GM23338 (cell line): Measurements from ENCODE around the gene ANKHD1. TPM values are rescaled to one million over a fixed set of nuclear protein-coding genes. Genes with fewer than 3 reads are reported as not detected.

Experiments used
- ATAC-seq: fragments of 200-7000 bp; cut with Tn5 transposase; 3 replicates; pipeline ENCODE4 v1.9.1; 2020
- DNase-seq: peaks from one replicate; pipeline ENCODE4 v3.0.0-alpha.2; 2015; ENCODE audit warnings: low spot score
- H2AFZ ChIP-seq: fragments of 200-600 bp; sonication (generic); 2 replicates; pipeline ENCODE4 v1.8.0; 2016; ENCODE audit warnings: antibody characterized with exemption, mild to moderate bottlenecking, moderate library complexity
- H3F3A ChIP-seq: fragments of 200-600 bp; sonication (generic); replicated peaks from 2 replicates; pipeline ENCODE4 v1.8.0; 2017; ENCODE audit warnings: antibody characterized with exemption, mixed run types, low read depth
- H3K27ac ChIP-seq: fragments of 200-600 bp; sonication (generic); 2 replicates; pipeline ENCODE4 v1.6.1; 2016; ENCODE audit warnings: low read depth
- H3K27me3 ChIP-seq: fragments of 200-600 bp; sonication (generic); 2 replicates; pipeline ENCODE4 v1.8.0; 2016; ENCODE audit warnings: mild to moderate bottlenecking, mixed run types, moderate library complexity; ENCODE audit not compliant: insufficient read depth
- H3K36me3 ChIP-seq: fragments of 200-600 bp; sonication (generic); 2 replicates; pipeline ENCODE4 v1.8.0; 2016; ENCODE audit warnings: mild to moderate bottlenecking; ENCODE audit not compliant: insufficient read depth
- H3K4me1 ChIP-seq: fragments of 200-600 bp; sonication (generic); 2 replicates; pipeline ENCODE4 v1.8.0; 2016; ENCODE audit warnings: mild to moderate bottlenecking, moderate library complexity; ENCODE audit not compliant: insufficient read depth
- H3K4me2 ChIP-seq: fragments of 200-600 bp; sonication (generic); 2 replicates; pipeline ENCODE4 v1.7.1; 2017; ENCODE audit warnings: mixed run types
- H3K4me3 ChIP-seq: fragments of 200-600 bp; sonication (generic); 2 replicates; pipeline ENCODE4 v1.6.1; 2016; ENCODE audit warnings: mixed run types
- H3K79me2 ChIP-seq: fragments of 200-600 bp; sonication (generic); replicated peaks from 2 replicates; pipeline ENCODE4 v1.8.0; 2017; ENCODE audit warnings: mild to moderate bottlenecking; ENCODE audit not compliant: insufficient read depth
- H3K9me2 ChIP-seq: fragments of 200-600 bp; sonication (generic); 2 replicates; pipeline ENCODE4 v1.8.0; 2017; ENCODE audit not compliant: insufficient read depth
- H4K20me1 ChIP-seq: fragments of 200-600 bp; sonication (generic); replicated peaks from 2 replicates; pipeline ENCODE4 v1.8.0; 2017; ENCODE audit warnings: mild to moderate bottlenecking; ENCODE audit not compliant: insufficient read depth
- H3K27ac Mint-ChIP-seq: 2 replicates; pipeline ENCODE4 v1.8.0; 2020; ENCODE audit warnings: inconsistent platforms, mild to moderate bottlenecking, moderate library complexity, mixed read lengths
- H3K27me3 Mint-ChIP-seq: 3 replicates; pipeline ENCODE4 v1.8.0; 2022; ENCODE audit warnings: low read depth, mild to moderate bottlenecking, moderate library complexity, mixed read lengths, inconsistent platforms; ENCODE audit not compliant: insufficient read depth, poor library complexity
- H3K36me3 Mint-ChIP-seq: 3 replicates; pipeline ENCODE4 v1.8.0; 2021; ENCODE audit warnings: low read depth, mild to moderate bottlenecking, inconsistent platforms, moderate library complexity, mixed read lengths
- H3K4me1 Mint-ChIP-seq: 3 replicates; pipeline ENCODE4 v1.8.0; 2020; ENCODE audit warnings: mild to moderate bottlenecking, inconsistent platforms, mixed read lengths
- H3K4me3 Mint-ChIP-seq: 3 replicates; pipeline ENCODE4 v1.8.0; 2021; ENCODE audit warnings: moderate library complexity, mild to moderate bottlenecking, inconsistent platforms, mixed read lengths
- H3K9me3 Mint-ChIP-seq: 3 replicates; pipeline ENCODE4 v1.8.0; 2020; ENCODE audit warnings: moderate library complexity, mild to moderate bottlenecking, inconsistent platforms, mixed read lengths
- CREB1 ChIP-seq: fragments of 250-450 bp; sonication (Bioruptor Pico); IDR thresholded peaks from 2 replicates; pipeline ENCODE4 v1.5.0; 2020; ENCODE audit warnings: low read depth, mild to moderate bottlenecking, moderate library complexity
- ETS1 ChIP-seq: IDR thresholded peaks from 2 replicates; pipeline ENCODE4 v1.6.1; 2016; ENCODE audit warnings: antibody characterized with exemption
- EZH2 ChIP-seq: fragments of 200-600 bp; sonication (generic); IDR thresholded peaks from one replicate; pipeline ENCODE4 v1.8.0; 2017; ENCODE audit warnings: antibody characterized with exemption, mild to moderate bottlenecking, low read depth; ENCODE audit not compliant: unreplicated experiment
- EZH2phosphoT487 ChIP-seq: fragments of 200-600 bp; sonication (generic); IDR thresholded peaks from one replicate; pipeline ENCODE4 v1.8.1; 2018; ENCODE audit warnings: antibody characterized with exemption; ENCODE audit not compliant: unreplicated experiment
- JUNB ChIP-seq: IDR thresholded peaks from one replicate; pipeline ENCODE4 v1.6.1; 2016; ENCODE audit warnings: antibody characterized with exemption; ENCODE audit not compliant: unreplicated experiment
- REST ChIP-seq: IDR thresholded peaks from one replicate; pipeline ENCODE4 v1.6.1; 2018; ENCODE audit warnings: antibody characterized with exemption; ENCODE audit not compliant: unreplicated experiment
- ZNF114 ChIP-seq: fragments of 250-450 bp; sonication (Bioruptor Pico); IDR thresholded peaks from 2 replicates; pipeline ENCODE4 v1.5.0; 2020; ENCODE audit warnings: mild to moderate bottlenecking, moderate library complexity
- ZNF462 ChIP-seq: fragments of 250-450 bp; sonication (Bioruptor Pico); IDR thresholded peaks from 2 replicates; pipeline ENCODE4 v1.5.0; 2020; ENCODE audit warnings: mild to moderate bottlenecking, moderate library complexity
- polyA plus RNA-seq: library from polyadenylated mRNA; unstranded; fragments of >200 nt; fragmentation: Nextera tagmentation; extraction: Ambion mirVana; gene quantifications from 2 replicates; pipeline ENCODE4 v1.2.1, GENCODE V29; 2016
- total RNA-seq: library from RNA; depleted of rRNA; stranded (reverse); fragments of >200 nt; shearing (Covaris generic); gene quantifications from 2 replicates; pipeline ENCODE4 v1.2.3, GENCODE V29; 2014

Gene ANKHD1
- total and polyA plus RNA-seq, 2 experiments from 2014 or later = 73.0 to 119 TPM

DNA sequence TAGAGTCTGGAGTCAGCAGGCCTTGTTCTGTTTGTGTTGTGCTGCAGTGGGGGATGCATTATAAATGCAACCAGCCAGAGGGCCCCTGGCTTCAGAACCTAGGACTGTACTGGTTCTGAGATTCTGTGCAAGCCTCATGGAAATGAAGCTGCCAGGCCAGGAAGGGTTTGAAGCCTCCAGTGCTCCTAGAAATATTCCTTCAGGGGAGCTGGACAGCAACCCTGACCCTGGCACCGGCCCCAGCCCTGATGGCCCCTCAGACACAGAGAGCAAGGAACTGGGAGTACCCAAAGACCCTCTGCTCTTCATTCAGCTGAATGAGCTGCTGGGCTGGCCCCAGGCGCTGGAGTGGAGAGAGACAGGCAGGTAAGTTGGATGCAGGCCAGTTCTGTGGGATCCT lies 41.5 kb upstream of the ANKHD1 start, which contains the start of gene SLC4A9 (continued):
- TF ChIP-seq REST (no peak), ZNF114 (no peak), EZH2 (no peak)

DNA sequence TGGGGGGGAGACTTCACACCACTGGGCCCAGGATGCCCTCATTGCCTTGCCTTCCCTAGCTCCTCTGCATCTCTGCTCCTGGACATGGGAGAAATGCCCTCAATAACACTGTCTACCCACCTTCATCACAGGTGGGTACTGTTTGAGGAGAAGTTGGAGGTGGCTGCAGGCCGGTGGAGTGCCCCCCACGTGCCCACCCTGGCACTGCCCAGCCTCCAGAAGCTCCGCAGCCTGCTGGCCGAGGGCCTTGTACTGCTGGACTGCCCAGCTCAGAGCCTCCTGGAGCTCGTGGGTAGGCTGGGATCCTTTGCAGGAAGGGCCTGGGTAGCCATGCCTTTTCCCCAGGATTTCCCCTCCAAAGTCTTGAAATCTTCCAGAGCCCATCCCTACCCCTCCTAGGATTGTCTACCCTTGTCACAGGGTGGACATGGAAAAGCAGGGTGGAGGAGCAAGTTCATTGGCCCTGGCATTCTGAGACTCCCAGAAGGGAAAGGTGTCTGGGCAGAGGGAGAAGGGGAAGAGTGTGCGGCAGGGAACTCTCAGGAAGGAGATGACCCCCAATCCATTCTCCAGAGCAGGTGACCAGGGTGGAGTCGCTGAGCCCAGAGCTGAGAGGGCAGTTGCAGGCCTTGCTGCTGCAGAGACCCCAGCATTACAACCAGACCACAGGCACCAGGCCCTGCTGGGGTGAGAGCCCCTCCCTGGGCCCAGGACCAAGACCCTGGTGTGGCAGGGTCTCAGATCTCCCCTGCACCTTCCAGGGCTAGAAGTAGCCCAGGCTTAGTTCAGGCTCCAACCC lies 40.8 kb upstream of the ANKHD1 start:
- Mint-ChIP-seq H3K27ac (no peak overlapping the region), H3K4me1 (peaks cover 10% of the 10 kb centered on the region), H3K27me3 (peaks cover 21% of the 10 kb centered on the region), H3K36me3 (no peaks in the 10 kb centered on the region), H3K4me3 (no peak overlapping the region), H3K9me3 (no peaks in the 10 kb centered on the region)
- Histone ChIP-seq H3K36me3 (no peaks in the 10 kb centered on the region), H2AFZ (no peak overlapping the region), H3K27ac (no peak overlapping the region), H3K27me3 (peaks cover 11% of the 10 kb centered on the region; the same call in 1 of the 2 replicates), H4K20me1 (no peaks in the 10 kb centered on the region), H3F3A (no peaks in the 10 kb centered on the region), H3K79me2 (no peaks in the 10 kb centered on the region), H3K4me1 (0 out of 2 replicates have a peak, but pooled peaks cover 4% of the 10 kb centered on the region), H3K4me2 (no peak overlapping the region), H3K4me3 (no peak overlapping the region), H3K9me2 (0 out of 2 replicates have a peak, but pooled peaks cover 2% of the 10 kb centered on the region)
- ATAC-seq = no peak
- no peak for DNase-seq
- TF ChIP-seq EZH2phosphoT487 (no peak), CREB1 (no peak), EZH2 (no peak), REST (no peak), ZNF462 (CRISPR knock-in tag) (no peak), ETS1 (no peak), JUNB (no peak)
